Keratinocyte (primary cell): ENCODE measurements around the gene PCDHGC5. TPM values are rescaled to one million over a fixed set of nuclear protein-coding genes. Genes with fewer than 3 reads are reported as not detected.

Experiments used
- DNase-seq: peaks from one replicate; pipeline ENCODE4 v3.0.0-alpha.2; 2011; ENCODE audit warnings: low read depth, missing footprints, low spot score
- FAIRE-seq: peaks from 2 replicates; lab custom pipeline; 2011; peaks lifted over from hg19 to GRCh38; lab: Jason Lieb, UNC
- H2AFZ ChIP-seq: 2 replicates; pipeline ENCODE4 v1.6.0; 2012; ENCODE audit warnings: low read length, control low read depth, inconsistent platforms; ENCODE audit not compliant: control insufficient read depth
- H3K27ac ChIP-seq: 2 replicates; pipeline ENCODE4 v1.5.1; 2011; ENCODE audit warnings: low read length; ENCODE audit not compliant: control insufficient read depth, insufficient read depth
- H3K27me3 ChIP-seq: 3 replicates; pipeline ENCODE4 v1.6.0; 2011; ENCODE audit warnings: low read length; ENCODE audit not compliant: control insufficient read depth, insufficient read depth; ENCODE audit errors: extremely low read depth
- H3K36me3 ChIP-seq, 2 experiments: 2 replicates in 1 of 2; 3 replicates in 1 of 2; pipeline ENCODE4 v1.5.1; 2011; ENCODE audit warnings: low read length in 2 of 2, mild to moderate bottlenecking in 1 of 2; ENCODE audit not compliant: control insufficient read depth in 2 of 2, insufficient read depth in 2 of 2; ENCODE audit errors: extremely low read depth in 1 of 2
- H3K4me1 ChIP-seq: 3 replicates; pipeline ENCODE4 v1.5.1; 2011; ENCODE audit warnings: low read length; ENCODE audit not compliant: control insufficient read depth, insufficient read depth; ENCODE audit errors: extremely low read depth
- H3K4me2 ChIP-seq: 3 replicates; pipeline ENCODE4 v1.6.0; 2011; ENCODE audit warnings: low read depth, low read length; ENCODE audit not compliant: control insufficient read depth, insufficient read depth; ENCODE audit errors: extremely low read depth
- H3K4me3 ChIP-seq, 3 experiments: fragments of 200-600 bp in 1 of 3; sonication (generic) in 1 of 3; 2 replicates in 2 of 3; 3 replicates in 1 of 3; pipeline ENCODE4 v1.5.1; 2011 to 2016; ENCODE audit warnings: low read length in 3 of 3, mild to moderate bottlenecking in 3 of 3, control low read depth in 2 of 3, inconsistent platforms in 1 of 3, low read depth in 1 of 3, mixed read lengths in 1 of 3, mixed run types in 1 of 3, moderate library complexity in 1 of 3; ENCODE audit not compliant: control insufficient read depth in 2 of 3, insufficient read depth in 2 of 3; ENCODE audit errors: extremely low read depth in 1 of 3
- H3K79me2 ChIP-seq: 2 replicates; pipeline ENCODE4 v1.6.0; 2012; ENCODE audit warnings: low read length; ENCODE audit not compliant: control insufficient read depth, insufficient read depth
- H3K9ac ChIP-seq: 3 replicates; pipeline ENCODE4 v1.6.0; 2011; ENCODE audit warnings: low read length; ENCODE audit not compliant: control insufficient read depth, insufficient read depth; ENCODE audit errors: extremely low read depth
- H3K9me1 ChIP-seq: 3 replicates; pipeline ENCODE4 v1.6.0; 2011; ENCODE audit warnings: low read length; ENCODE audit not compliant: control insufficient read depth, insufficient read depth; ENCODE audit errors: extremely low read depth
- H3K9me3 ChIP-seq: 2 replicates; pipeline ENCODE4 v1.5.1; 2012; ENCODE audit warnings: low read depth, low read length; ENCODE audit not compliant: control insufficient read depth
- H4K20me1 ChIP-seq: 3 replicates; pipeline ENCODE4 v1.6.0; 2011; ENCODE audit warnings: low read length; ENCODE audit not compliant: control insufficient read depth, insufficient read depth; ENCODE audit errors: extremely low read depth
- CTCF ChIP-seq, 3 experiments: IDR thresholded peaks in 1 of 3; conservative IDR thresholded peaks in 1 of 3; optimal IDR thresholded peaks in 1 of 3; 2 replicates in 2 of 3; 3 replicates in 1 of 3; pipeline versions ENCODE3 to v1.5.1; 2011; ENCODE audit warnings: low read length in 3 of 3, mild to moderate bottlenecking in 3 of 3, moderate library complexity in 2 of 3, control low read depth in 1 of 3, inconsistent platforms in 1 of 3; ENCODE audit not compliant: insufficient read depth in 2 of 3; ENCODE audit errors: extremely low read depth in 1 of 3
- EZH2 ChIP-seq: IDR thresholded peaks from one replicate; pipeline ENCODE4 v1.6.1; 2012; ENCODE audit warnings: inconsistent platforms, mild to moderate bottlenecking, low read length, moderate library complexity
- dilution Hi-C: fragments of 300-500 bp; cut with MboI; formaldehyde crosslinking; loops from one replicate; pipeline ENCODE4 v1.7.0; 2020; ENCODE audit warnings: low sequenced_read_pairs; ENCODE audit not compliant: extremely low pct_ligation_motif_present
- polyA plus RNA-seq, 5 experiments: library from polyadenylated mRNA; depleted of rRNA in 3 of 5; stranded (reverse) in 3 of 5; stranded (forward) in 1 of 5; unstranded in 1 of 5; fragments of >200 nt; gene quantifications; 1 replicate in 1 of 5; 2 replicates in 3 of 5; 3 replicates in 1 of 5; pipeline versions ENCODE4 v1.2.1 to v1.2.3, GENCODE V29; 2011 to 2012; ENCODE audit warnings: missing spikeins in 2 of 5, low read depth in 1 of 5, low replicate concordance in 1 of 5

Gene PCDHGC5
- polyA plus RNA-seq, 1 donor (not counting 4 experiments of a cell fraction or from before 2014, with no cell fraction given): 0.77 TPM

- no peaks in the 10 kb centered on the region for H3K9me3 ChIP-seq
- H3K9me1 ChIP-seq: no peaks in the 10 kb centered on the region
- peaks cover 0 to 21% of the 10 kb centered on the region in 2 experiments for H3K36me3 ChIP-seq
- no peak overlapping the region for H3K4me2 ChIP-seq
- no peaks in the 10 kb centered on the region for H3K27me3 ChIP-seq
- FAIRE-seq (no peak), DNase-seq (no peak)
- no peaks in the 10 kb centered on the region for H4K20me1 ChIP-seq
- no peak overlapping the region for H3K9ac ChIP-seq
- H2AFZ ChIP-seq: no peak overlapping the region
- no peaks in the 10 kb centered on the region for H3K79me2 ChIP-seq
- dilution Hi-C loops: no loop called here
- no peak overlapping the region for H3K4me3 ChIP-seq
- TF ChIP-seq CTCF (optimal IDR thresholded peaks at IDR 0.05 in 1 of 3, IDR thresholded peaks at IDR 0.05 in 1 of 3, conservative IDR thresholded peaks at IDR 0.05 in 1 of 3; ENCODE audit: extremely low read depth in 1 of 3, insufficient read depth in 2 of 3, low read length in 3 of 3) (no peak), EZH2 (no peak)
- H3K4me1 ChIP-seq: peaks cover 12% of the 10 kb centered on the region
- no peak overlapping the region for H3K27ac ChIP-seq
Measured at GRCh38 chr5:141506381-141507155, 17.7 kb downstream of the PCDHGC5 start.

GRCh38 chr5:141507387-141508091, 18.7 kb downstream of the PCDHGC5 start:
- no peak overlapping the region for H3K27ac ChIP-seq
- H3K4me3 ChIP-seq: no peak overlapping the region
- H3K9ac ChIP-seq: no peak overlapping the region
- no peaks in the 10 kb centered on the region for H3K79me2 ChIP-seq
- H3K36me3 ChIP-seq: peaks cover 0 to 19% of the 10 kb centered on the region in 2 experiments
- TF ChIP-seq CTCF (optimal IDR thresholded peaks at IDR 0.05 in 1 of 3, IDR thresholded peaks at IDR 0.05 in 1 of 3, conservative IDR thresholded peaks at IDR 0.05 in 1 of 3; ENCODE audit: extremely low read depth in 1 of 3, insufficient read depth in 2 of 3, low read length in 3 of 3) (no peak), EZH2 (no peak)
- DNase-seq (no peak), FAIRE-seq (no peak)
- H4K20me1 ChIP-seq: no peaks in the 10 kb centered on the region
- H2AFZ ChIP-seq: no peak overlapping the region
- H3K27me3 ChIP-seq: no peaks in the 10 kb centered on the region
- no peaks in the 10 kb centered on the region for H3K9me1 ChIP-seq
- no peaks in the 10 kb centered on the region for H3K9me3 ChIP-seq
- no peak overlapping the region for H3K4me2 ChIP-seq
- H3K4me1 ChIP-seq: peaks cover 13% of the 10 kb centered on the region
- dilution Hi-C loops: no loop called here
